HepG2 (cell line): Measurements from ENCODE around the gene TAF3. TPM values are rescaled to one million over a fixed set of nuclear protein-coding genes. Genes with fewer than 3 reads are reported as not detected.

Experiments
- ATAC-seq: fragments of 200-7000 bp; cut with Tn5 transposase; 3 replicates; pipeline ENCODE4 v1.9.1; 2020; ENCODE audit warnings: mild to moderate bottlenecking, moderate library complexity
- BruUV-seq: library from RNA; stranded (reverse); fragments of 400-500 nt; replicated peaks from 2 replicates; lab custom pipeline; 2021; lab: Mats Ljungman, UMichigan
- CTCF ChIA-PET: fragments of 300-600 bp; formaldehyde crosslinking; extraction: SDS; loops from one replicate; lab custom pipeline; 2021; ENCODE audit warnings: low total read pairs, inconsistent platforms, low intra/inter-chr PET ratio; lab: Yijun Ruan, JAX
- POLR2A ChIA-PET: fragments of 350-600 bp; sonication (Branson Sonifier 250); formaldehyde crosslinking; loops from one replicate; lab custom pipeline; 2020; ENCODE audit warnings: antibody characterized with exemption, inconsistent platforms; lab: Yijun Ruan, JAX
- DNase-seq: peaks from one replicate; pipeline ENCODE4 v3.0.0-alpha.2; 2015; ENCODE audit warnings: low spot score
- FAIRE-seq: peaks from 3 replicates; lab custom pipeline; 2011; peaks lifted over from hg19 to GRCh38; lab: Jason Lieb, UNC
- H2AFZ ChIP-seq: one replicate; pipeline ENCODE4 v1.6.1; 2011; ENCODE audit warnings: low read length, inconsistent platforms
- H3K27ac ChIP-seq: fragments of 300-600 bp; 3 replicates; pipeline ENCODE4 v1.8.0; 2011; ENCODE audit warnings: mixed run types, mild to moderate bottlenecking, mixed read lengths, low read length, inconsistent platforms; ENCODE audit not compliant: insufficient read depth; ENCODE audit errors: extremely low read length
- H3K27me3 ChIP-seq, 2 experiments: fragments of 200-600 bp in 1 of 2; 2 replicates in 1 of 2; 3 replicates in 1 of 2; pipeline versions ENCODE4 v1.6.0 to v1.8.0; 2011; ENCODE audit warnings: low read length in 2 of 2, mild to moderate bottlenecking in 2 of 2, moderate library complexity in 2 of 2, inconsistent platforms in 1 of 2; ENCODE audit not compliant: insufficient read depth in 2 of 2, control insufficient read depth in 1 of 2
- H3K36me3 ChIP-seq, 2 experiments: fragments of 200-600 bp in 1 of 2; replicated peaks in 1 of 2; 2 replicates in 1 of 2; 3 replicates in 1 of 2; pipeline versions ENCODE4 v1.5.1 to v1.8.0; 2011; ENCODE audit warnings: low read length in 2 of 2, inconsistent platforms in 1 of 2; ENCODE audit not compliant: insufficient read depth in 2 of 2, control insufficient read depth in 1 of 2
- H3K4me1 ChIP-seq: 2 replicates; pipeline ENCODE4 v1.5.1; 2012; ENCODE audit warnings: low read length, inconsistent platforms; ENCODE audit not compliant: insufficient read depth
- H3K4me2 ChIP-seq: 2 replicates; pipeline ENCODE4 v1.6.0; 2011; ENCODE audit warnings: low read depth, low read length, inconsistent platforms
- H3K4me3 ChIP-seq, 3 experiments: fragments of 200-600 bp in 1 of 3; sonication (generic), shearing (Covaris generic) in 1 of 3; replicated peaks in 1 of 3; 2 replicates each; pipeline ENCODE4 v1.5.1; 2011 to 2016; ENCODE audit warnings: low read length in 3 of 3, inconsistent platforms in 2 of 3, low read depth in 2 of 3, mild to moderate bottlenecking in 2 of 3, control low read depth in 1 of 3, mixed read lengths in 1 of 3; ENCODE audit not compliant: insufficient read depth in 1 of 3
- H3K79me2 ChIP-seq: one replicate; pipeline ENCODE4 v1.6.1; 2011; ENCODE audit warnings: low read length, inconsistent platforms; ENCODE audit not compliant: insufficient read depth
- H3K9ac ChIP-seq: 2 replicates; pipeline ENCODE4 v1.6.0; 2011; ENCODE audit warnings: mild to moderate bottlenecking, low read depth, low read length, inconsistent platforms; ENCODE audit not compliant: insufficient read depth
- H3K9me3 ChIP-seq: 2 replicates; pipeline ENCODE4 v1.5.1; 2012; ENCODE audit warnings: mild to moderate bottlenecking, low read length
- H4K20me1 ChIP-seq: 2 replicates; pipeline ENCODE4 v1.6.0; 2011; ENCODE audit warnings: inconsistent platforms, mild to moderate bottlenecking, low read length, moderate library complexity; ENCODE audit not compliant: insufficient read depth
- ATAD3A ChIP-seq: sonication (generic); formaldehyde crosslinking; IDR thresholded peaks from 2 replicates; pipeline ENCODE4 v1.4.0; 2020; ENCODE audit warnings: missing genetic modification reagents
- MATR3 ChIP-seq: sonication (generic); formaldehyde crosslinking; IDR thresholded peaks from 2 replicates; pipeline ENCODE4 v1.4.0; 2020; ENCODE audit warnings: missing genetic modification reagents
- MTA3 ChIP-seq: sonication (generic); formaldehyde crosslinking; IDR thresholded peaks from 2 replicates; pipeline ENCODE4 v1.4.0; 2020; ENCODE audit warnings: missing genetic modification reagents
- RAD21 ChIP-seq: fragments of 450-650 bp; formaldehyde crosslinking; IDR thresholded peaks from 2 replicates; pipeline ENCODE4 v1.5.0; 2020; ENCODE audit warnings: mild to moderate bottlenecking
- SMC3 ChIP-seq: IDR thresholded peaks from 2 replicates; pipeline ENCODE4 v1.6.1; 2011; ENCODE audit warnings: low read length, improper control_type of control experiment
- STAG1 ChIP-seq: sonication (generic); formaldehyde crosslinking; IDR thresholded peaks from 2 replicates; pipeline ENCODE4 v1.4.0; 2020; ENCODE audit warnings: missing genetic modification reagents
- ZNF333 ChIP-seq: sonication (generic); formaldehyde crosslinking; IDR thresholded peaks from 2 replicates; pipeline ENCODE4 v1.4.0; 2020; ENCODE audit warnings: mild to moderate bottlenecking, missing genetic modification reagents, borderline replicate concordance
- ZNF552 ChIP-seq: sonication (generic); formaldehyde crosslinking; IDR thresholded peaks from 2 replicates; pipeline ENCODE4 v1.9.0; 2022; ENCODE audit warnings: missing genetic modification reagents, mild to moderate bottlenecking, borderline replicate concordance
- ZSCAN25 ChIP-seq: sonication (generic); formaldehyde crosslinking; IDR thresholded peaks from 2 replicates; pipeline ENCODE4 v1.8.0; 2022; ENCODE audit warnings: mild to moderate bottlenecking, missing genetic modification reagents
- ZSCAN30 ChIP-seq: sonication (generic); formaldehyde crosslinking; IDR thresholded peaks from 2 replicates; pipeline ENCODE4 v1.5.0; 2020; ENCODE audit warnings: mild to moderate bottlenecking, missing genetic modification reagents
- WGBS: methylation state at CpG from one replicate; pipeline ENCODE4 v1.1.6; 2017; ENCODE audit warnings: low lambda C conversion rate; 5-methylcytosine and 5-hydroxymethylcytosine counted together
- in situ Hi-C: cut with HindIII; loops from 2 replicates; pipeline ENCODE4 v1.10.0; 2017; ENCODE audit warnings: low pct_unique_long_range_greater_than_20kb; ENCODE audit not compliant: extremely low pct_ligation_motif_present
- intact Hi-C: fragments of 100-400 bp; cut with micrococcal nuclease; formaldehyde crosslinking; loops from one replicate; pipeline ENCODE4 v1.10.0; 2022; ENCODE audit not compliant: unreplicated experiment
- polyA plus RNA-seq, 8 experiments: library from polyadenylated mRNA; depleted of rRNA in 3 of 8; stranded (reverse) in 7 of 8; unstranded in 1 of 8; fragments of >200 nt; fragmentation: Illumina TruSeq in 4 of 8; extraction: Trizol in 4 of 8; gene quantifications; 2 replicates each; pipeline versions ENCODE4 v1.2.1 to v1.2.3, GENCODE V29; 2011 to 2016; ENCODE audit warnings: low read depth in 4 of 8, missing spikeins in 1 of 8, mixed read lengths in 1 of 8; ENCODE audit not compliant: insufficient read depth in 1 of 8
- total RNA-seq, 5 experiments: library from RNA; depleted of rRNA; stranded (reverse); fragments of >200 nt; fragmentation: Illumina TruSeq; extraction: Trizol; gene quantifications; 2 replicates each; pipeline ENCODE4 v1.2.3, GENCODE V29; 2016; ENCODE audit warnings: low read depth in 1 of 5
- TF ChIP-seq, protein P1 (sequence below): sonication (generic); formaldehyde crosslinking; IDR thresholded peaks from 2 replicates; pipeline ENCODE4 v1.5.0; 2020; ENCODE audit warnings: mild to moderate bottlenecking, missing genetic modification reagents, moderate library complexity
- TF ChIP-seq, protein P2 (sequence below): sonication (generic); formaldehyde crosslinking; IDR thresholded peaks from 2 replicates; pipeline ENCODE4 v1.4.0; 2020; ENCODE audit warnings: missing genetic modification reagents, mild to moderate bottlenecking, borderline replicate concordance

The TAF3 gene
- total and polyA plus RNA-seq, 2 of the 13 experiments (the other 11 are each of a cell fraction or from before 2014, with no cell fraction given) = 1.7 to 2.9 TPM

DNA sequence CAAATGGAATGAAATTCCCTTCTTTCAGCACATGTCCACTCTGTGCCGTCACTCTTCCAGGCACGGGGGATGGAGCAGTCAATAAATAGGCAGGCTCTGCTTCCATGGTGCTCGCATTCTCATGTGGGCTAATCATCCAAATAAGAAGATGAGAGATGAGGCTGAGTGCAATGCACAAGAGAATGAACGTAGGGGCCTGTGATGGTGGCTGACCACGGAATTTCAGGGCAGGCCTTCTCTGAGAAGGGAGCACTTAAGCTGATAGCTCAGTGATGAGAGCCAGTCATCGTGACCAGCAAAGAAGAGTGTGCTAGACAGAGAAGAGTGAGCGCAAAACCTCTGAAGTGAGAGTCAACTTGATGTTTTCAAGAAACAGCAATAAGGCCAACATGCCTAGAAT lies 47.9 kb downstream of the TAF3 start:
- Histone ChIP-seq H3K27me3 (no peaks in the 10 kb centered on the region), H3K4me1 (no peaks in the 10 kb centered on the region), H3K9ac (no peak overlapping the region), H3K9me3 (peaks cover 16% of the 10 kb centered on the region), H3K4me2 (no peak overlapping the region), H2AFZ (no peak overlapping the region), H3K27ac (no peak overlapping the region), H3K36me3 (no peaks in the 10 kb centered on the region), H3K79me2 (peaks cover 5% of the 10 kb centered on the region), H4K20me1 (no peaks in the 10 kb centered on the region), H3K4me3 (no peak overlapping the region)
- intact Hi-C loops = no loop called here
- no peak for DNase-seq
- ATAC-seq = no peak
- in situ Hi-C loops = no loop called here
- no peak for FAIRE-seq
- WGBS = 98% methylated on average over 7 of the region's 7 CpGs
- BruUV-seq = no TSS peak
- ChIA-PET POLR2A (no interaction called here), CTCF (no interaction called here)
- TF ChIP-seq ZNF552 (CRISPR knock-in tag) (no peak), MTA3 (CRISPR knock-in tag) (no peak), ZSCAN25 (no peak), MATR3 (CRISPR knock-in tag) (no peak), ZNF333 (CRISPR knock-in tag) (no peak)

DNA sequence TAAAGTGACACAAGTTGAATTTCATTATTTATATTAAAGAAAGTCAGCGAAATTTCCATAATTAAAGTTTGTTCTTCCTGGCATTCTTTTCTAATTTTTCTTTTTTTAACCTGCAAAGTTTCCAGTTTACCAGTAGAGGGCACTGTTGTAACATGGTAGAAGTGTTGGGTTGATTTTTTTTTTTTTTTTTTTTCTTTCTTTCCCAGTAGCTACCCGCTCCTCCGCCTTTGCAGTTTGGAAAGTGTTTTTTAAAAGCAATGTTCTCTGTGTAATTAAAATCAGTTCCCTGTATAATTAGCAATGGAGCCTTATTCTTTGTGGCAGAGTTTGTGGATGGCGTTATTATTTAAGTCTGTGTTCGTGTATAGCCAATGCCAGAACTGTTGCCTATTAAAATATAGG lies 53.7 kb downstream of the TAF3 start:
- Histone ChIP-seq H4K20me1 (no peaks in the 10 kb centered on the region), H3K27ac (no peak overlapping the region), H3K27me3 (no peaks in the 10 kb centered on the region), H3K4me1 (no peaks in the 10 kb centered on the region), H3K9me3 (no peaks in the 10 kb centered on the region), H3K79me2 (no peaks in the 10 kb centered on the region), H3K9ac (no peak overlapping the region), H3K4me2 (no peak overlapping the region), H3K4me3 (no peak overlapping the region), H2AFZ (no peak overlapping the region), H3K36me3 (no peaks in the 10 kb centered on the region)
- TF ChIP-seq SMC3 (peak; percentile 65), STAG1 (peak; percentile 75), ZSCAN30 (CRISPR knock-in tag) (no peak), RAD21 (CRISPR knock-in tag) (peak; percentile 47; the same call in 1 of the 2 replicates), ATAD3A (CRISPR knock-in tag) (no peak)
- TF ChIP-seq, protein P1, sequence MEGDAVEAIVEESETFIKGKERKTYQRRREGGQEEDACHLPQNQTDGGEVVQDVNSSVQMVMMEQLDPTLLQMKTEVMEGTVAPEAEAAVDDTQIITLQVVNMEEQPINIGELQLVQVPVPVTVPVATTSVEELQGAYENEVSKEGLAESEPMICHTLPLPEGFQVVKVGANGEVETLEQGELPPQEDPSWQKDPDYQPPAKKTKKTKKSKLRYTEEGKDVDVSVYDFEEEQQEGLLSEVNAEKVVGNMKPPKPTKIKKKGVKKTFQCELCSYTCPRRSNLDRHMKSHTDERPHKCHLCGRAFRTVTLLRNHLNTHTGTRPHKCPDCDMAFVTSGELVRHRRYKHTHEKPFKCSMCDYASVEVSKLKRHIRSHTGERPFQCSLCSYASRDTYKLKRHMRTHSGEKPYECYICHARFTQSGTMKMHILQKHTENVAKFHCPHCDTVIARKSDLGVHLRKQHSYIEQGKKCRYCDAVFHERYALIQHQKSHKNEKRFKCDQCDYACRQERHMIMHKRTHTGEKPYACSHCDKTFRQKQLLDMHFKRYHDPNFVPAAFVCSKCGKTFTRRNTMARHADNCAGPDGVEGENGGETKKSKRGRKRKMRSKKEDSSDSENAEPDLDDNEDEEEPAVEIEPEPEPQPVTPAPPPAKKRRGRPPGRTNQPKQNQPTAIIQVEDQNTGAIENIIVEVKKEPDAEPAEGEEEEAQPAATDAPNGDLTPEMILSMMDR (CRISPR knock-in tag) = peak; percentile 57
- TF ChIP-seq, protein P2, sequence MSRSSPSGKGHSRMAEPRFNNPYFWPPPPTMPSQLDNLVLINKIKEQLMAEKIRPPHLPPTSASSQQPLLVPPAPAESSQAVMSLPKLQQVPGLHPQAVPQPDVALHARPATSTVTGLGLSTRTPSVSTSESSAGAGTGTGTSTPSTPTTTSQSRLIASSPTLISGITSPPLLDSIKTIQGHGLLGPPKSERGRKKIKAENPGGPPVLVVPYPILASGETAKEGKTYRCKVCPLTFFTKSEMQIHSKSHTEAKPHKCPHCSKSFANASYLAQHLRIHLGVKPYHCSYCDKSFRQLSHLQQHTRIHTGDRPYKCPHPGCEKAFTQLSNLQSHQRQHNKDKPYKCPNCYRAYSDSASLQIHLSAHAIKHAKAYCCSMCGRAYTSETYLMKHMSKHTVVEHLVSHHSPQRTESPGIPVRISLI (CRISPR knock-in tag) = peak; percentile 91
- in situ Hi-C loops = loop anchor here (10.0 kb wide), 2 partner anchors 1333 to 1433 kb away; no protein-coding TSS in a partner anchor
- DNase-seq = no peak
- no peak for FAIRE-seq
- ATAC-seq = no peak
- no TSS peak for BruUV-seq
- WGBS = 60% methylated on average over 5 of the region's 5 CpGs
- intact Hi-C loops = loop anchor here (1.0 to 2.0 kb wide), 2 partner anchors 1337 to 1431 kb away; no protein-coding TSS in a partner anchor
- ChIA-PET CTCF (interaction anchor here (1.2 to 1.9 kb wide), 2 partner anchors 1337 to 1433 kb away, joined by 3 to 10 read pairs; no protein-coding TSS in a partner anchor), POLR2A (interaction anchor here (0.6 kb wide), 2 partner anchors 370 to 661 kb away, joined by 3 read pairs; no protein-coding TSS in a partner anchor)
